Medulla oblongata (tissue), 1 donor: ENCODE data around the gene SSNA1.
"Not testable (repeated sequence)": the region's sequence is repeated elsewhere in the genome, so short reads cannot be mapped to it uniquely, and the experiment has no call there.

ENCODE experiments used
- DNase-seq: peaks from one replicate; pipeline ENCODE4 v3.0.0-alpha.2; 2015; ENCODE audit errors: extremely low spot score

The SSNA1 gene

DNA sequence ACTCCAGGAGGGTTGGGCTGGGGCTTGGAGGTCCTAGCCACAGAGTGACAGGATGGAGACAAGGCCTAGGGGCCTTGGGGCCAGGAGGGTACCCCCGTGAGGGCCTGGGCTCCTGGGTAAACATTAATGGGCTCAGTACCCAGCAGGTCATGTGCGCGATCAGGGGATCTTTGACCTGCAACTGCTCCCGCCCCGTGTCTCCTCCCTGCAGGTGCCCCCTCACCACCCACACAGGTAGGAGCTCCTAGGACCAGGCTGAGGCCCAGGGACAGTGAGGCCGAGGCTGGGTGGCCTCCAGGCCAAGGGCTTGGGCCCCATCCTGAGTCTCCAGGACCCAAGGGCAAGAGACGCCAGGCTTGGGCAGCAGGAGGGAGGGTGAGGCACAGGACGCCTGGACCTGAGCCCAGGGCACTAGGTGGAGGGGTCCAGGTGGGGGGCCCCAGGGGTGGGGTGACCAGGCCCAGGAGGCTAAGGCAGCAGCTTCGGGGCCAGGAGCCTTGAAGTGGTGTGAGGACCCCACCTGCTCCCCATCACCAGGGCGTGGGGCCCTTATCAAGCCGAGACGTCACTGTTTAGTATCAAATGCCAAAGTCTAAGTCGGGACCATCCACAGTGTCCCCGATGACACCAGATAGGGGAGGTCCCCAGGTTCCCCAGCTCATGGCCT, 42.4 kb downstream of the SSNA1 start, which contains the start of gene SLC34A3:
TSS of gene SLC34A3 (plus strand) at position 197 of the 667 bp plus-strand sequence. CDS start 802 bp downstream, outside the sequence.
- DNase-seq, result no peak

DNA sequence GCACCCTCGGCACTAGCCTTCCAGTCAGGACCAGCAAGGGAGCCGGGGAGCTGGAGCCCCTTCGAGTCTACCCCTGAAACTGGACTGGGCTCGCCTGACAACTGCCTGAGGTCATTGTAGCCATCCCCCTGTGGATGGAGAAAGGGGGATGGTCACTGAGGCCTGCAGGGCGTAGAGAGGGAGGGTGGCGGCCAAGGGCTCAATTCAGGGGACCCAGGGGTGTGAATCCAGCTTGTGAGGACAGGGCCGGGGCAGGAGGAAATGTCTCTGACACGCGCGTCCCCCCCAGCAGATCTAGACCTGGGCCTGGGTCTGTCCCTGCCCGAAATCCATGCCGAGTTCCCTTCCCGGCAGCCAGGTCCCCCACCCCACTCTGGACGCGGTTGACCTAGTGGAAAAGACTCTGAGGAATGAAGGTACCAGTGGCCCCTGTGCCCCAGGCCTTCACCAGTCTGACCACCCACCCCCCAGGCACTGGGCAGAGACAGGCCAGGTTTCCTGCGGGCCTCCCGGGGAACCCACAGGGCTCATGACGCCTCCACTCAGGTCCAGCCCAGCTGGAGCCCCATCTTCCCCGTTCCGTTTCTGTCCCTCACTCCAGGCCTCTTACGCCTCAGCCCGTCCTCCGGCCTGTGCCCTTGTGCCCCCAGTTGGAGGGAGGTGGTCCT, 43.0 kb downstream of the SSNA1 start:
- DNase-seq, result no peak

DNA sequence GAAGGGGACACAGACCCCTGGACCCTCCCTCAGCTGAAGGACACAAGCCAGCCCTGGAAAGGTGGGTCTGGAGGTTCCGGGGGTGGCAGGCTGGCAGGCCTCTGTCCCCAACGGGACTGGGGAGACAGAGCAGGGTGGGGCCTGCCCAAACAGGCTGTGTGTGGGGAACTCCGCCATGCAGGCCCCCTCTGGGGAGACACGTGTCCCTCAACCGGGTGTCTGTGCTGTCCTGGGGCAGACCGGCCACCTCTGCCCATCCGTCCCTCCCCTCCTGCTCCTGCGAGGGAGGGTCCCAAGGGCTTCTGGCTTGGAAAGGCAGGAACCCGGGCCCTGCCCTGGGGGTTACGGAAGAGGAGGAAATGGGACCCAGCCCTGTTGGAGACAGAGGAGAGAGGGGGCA, 43.6 kb downstream of the SSNA1 start:
- no peak for DNase-seq

- no peak for DNase-seq
These were observed 44.0 kb downstream of the SSNA1 start for GRCh38 chr9:137232510-137232909.

DNA sequence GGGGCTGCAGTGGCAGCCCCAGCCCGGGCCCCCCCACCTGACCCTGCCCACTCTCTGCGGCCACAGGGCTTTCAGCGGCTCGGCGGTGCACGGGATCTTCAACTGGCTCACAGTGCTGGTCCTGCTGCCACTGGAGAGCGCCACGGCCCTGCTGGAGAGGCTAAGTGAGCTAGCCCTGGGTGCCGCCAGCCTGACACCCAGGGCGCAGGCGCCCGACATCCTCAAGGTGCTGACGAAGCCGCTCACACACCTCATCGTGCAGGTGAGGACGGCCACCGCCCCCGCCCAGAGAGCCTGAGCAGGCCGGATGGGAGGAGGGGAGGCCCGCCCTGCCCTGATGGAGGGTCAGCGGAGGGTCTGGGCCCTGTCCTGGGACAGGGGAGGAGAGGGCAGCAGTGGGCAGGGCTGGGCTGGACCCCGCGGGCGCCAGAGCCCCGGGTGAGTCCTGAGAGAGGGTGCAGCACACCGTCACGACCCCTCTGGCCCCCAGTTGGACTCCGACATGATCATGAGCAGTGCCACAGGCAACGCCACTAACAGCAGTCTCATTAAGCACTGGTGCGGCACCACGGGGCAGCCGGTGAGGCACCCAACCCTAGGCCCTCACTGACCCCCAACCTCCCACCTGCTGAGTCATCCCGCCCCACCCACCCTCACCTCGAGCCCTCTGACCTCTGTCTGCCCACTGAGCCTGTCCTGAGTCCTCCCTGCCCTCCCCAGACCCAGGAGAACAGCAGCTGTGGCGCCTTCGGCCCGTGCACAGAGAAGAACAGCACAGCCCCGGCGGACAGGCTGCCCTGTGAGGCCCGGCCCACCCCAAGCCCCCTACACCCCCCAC, 44.9 kb downstream of the SSNA1 start:
- DNase-seq, result no peak

DNA sequence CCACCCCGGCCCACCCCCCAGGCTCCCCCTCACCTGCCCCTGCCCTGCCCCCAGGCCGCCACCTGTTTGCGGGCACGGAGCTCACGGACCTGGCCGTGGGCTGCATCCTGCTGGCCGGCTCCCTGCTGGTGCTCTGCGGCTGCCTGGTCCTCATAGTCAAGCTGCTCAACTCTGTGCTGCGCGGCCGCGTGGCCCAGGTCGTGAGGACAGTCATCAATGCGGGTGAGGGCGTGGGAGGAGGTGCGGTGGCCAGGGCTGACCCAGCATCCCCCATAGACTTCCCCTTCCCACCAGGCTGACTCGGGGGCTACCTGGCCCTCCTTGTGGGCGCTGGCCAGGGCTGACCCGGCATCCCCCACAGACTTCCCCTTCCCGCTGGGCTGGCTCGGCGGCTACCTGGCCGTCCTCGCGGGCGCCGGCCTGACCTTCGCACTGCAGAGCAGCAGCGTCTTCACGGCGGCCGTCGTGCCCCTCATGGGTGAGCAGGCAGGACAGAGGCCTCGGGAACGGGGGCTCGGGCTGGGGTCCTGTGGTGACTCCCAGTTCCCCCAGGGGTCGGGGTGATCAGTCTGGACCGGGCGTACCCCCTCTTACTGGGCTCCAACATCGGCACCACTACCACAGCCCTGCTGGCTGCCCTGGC, 45.7 kb downstream of the SSNA1 start:
- DNase-seq, result no peak

GRCh38 chr9:137234758-137235423, 46.4 kb downstream of the SSNA1 start:
- DNase-seq, result no peak

- no peak for DNase-seq
These were observed 47.2 kb downstream of the SSNA1 start for GRCh38 chr9:137235424-137236237.

DNA sequence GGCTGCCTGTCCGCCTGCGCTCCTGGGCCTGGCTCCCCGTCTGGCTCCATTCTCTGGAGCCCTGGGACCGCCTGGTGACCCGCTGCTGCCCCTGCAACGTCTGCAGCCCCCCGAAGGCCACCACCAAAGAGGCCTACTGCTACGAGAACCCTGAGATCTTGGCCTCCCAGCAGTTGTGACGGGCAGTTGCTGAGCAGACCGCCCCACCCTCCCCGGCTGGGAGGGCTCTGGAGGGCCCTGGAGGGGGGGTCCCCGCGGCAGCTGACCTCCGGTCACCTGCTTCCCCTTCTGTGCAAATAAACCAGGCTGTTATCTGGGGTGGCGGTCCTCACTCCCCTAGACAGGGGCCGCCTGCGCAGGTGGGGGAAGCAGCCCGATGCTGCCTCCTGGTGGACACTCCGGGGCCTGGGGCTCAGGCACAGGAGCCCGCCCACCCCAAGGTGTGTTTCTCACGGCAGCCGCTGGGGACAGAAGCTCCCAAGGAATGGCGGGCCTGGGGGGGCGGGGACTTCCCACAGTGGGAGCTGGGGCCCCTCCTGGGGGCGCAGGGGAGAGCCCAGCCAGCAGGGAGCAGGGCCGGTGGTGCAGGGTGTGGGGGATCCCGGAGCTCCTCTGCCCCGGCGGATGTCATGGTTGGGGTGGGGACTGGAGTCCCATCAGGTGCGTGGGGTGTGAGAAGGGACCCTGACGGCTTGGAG, 47.9 kb downstream of the SSNA1 start:
- DNase-seq, result peak; percentile 85

GRCh38 chr9:137236936-137237421, 48.5 kb downstream of the SSNA1 start:
- DNase-seq, result no peak

DNA sequence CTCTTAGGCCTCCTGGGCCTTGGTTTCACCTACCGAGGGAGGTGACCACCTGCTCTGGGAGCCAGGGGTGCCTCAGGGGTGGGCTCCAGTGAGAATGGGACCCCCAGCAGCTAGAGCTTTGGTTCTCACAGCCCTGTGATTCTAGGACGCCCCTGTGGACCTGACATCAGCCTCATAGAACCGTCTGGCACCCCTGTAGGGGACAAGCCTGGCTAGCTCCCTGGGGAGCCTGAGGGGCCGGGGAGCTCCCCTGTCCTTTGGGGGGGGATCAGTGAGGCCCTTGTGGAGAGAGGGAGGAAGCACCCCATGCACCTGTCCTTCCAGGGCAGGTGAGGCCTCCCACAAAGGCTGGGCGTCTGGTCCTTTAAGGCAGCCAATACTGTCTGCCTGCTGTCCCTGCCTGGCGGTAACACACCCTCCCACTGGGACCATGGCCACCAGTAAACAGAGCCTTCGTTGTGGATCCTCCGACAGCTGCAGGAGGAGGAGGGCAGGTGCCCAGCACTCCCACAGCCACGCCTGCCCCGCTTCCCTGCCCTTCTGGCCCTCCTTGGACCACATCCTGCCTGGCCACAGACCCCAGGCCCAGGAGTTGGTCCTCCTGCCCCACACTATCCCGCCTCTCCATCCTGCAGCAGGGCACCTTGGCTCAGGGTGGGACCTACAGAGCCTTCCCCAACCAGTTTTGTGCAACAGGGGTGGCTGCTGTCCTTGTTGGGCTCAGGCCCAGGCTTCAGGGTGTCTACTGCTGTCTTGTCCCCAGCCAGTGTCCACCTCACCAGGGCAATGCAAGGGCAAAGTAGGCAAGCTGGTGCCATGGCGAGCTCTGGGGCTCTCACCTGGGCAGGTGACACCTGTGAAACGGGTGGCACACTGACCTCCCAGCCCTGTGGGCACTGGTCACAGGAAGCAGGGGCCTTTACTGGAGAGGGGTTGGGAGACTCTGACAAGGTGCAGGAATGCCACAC, 49.6 kb downstream of the SSNA1 start:
- peak; percentile 86 for DNase-seq

DNA sequence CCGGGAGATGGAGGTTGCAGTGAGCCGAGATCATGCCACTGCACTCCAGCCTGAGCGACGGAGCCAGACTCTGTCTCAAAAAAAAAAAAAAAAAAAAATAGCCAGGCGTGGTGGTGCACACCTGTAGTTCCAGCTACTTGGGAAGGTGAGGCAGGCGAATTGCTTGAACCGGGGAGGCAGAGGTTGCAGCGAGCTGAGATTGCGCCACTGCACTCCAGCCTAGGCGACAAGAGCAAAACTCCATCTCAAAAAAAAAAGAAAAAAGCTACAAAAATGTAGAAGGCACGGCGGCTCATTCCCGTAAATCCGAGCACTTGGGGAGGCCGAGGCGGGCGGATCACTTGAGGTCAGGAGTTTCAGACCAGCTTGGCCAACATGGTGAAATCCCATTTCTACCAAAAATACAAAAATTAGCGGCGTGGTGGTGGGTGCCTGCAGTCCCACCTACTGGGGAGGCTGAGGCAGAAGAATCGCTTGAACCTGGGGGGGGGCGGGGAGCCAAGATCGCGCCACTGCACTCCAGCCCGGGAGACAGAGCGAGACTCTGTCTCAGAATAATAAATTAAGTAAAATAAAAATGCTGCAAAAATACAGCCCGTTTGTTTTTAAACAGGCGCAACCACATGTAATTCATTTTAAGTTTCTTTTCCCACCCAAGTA, 51.2 kb downstream of the SSNA1 start:
- not testable (repeated sequence) for DNase-seq
